Measurements from ENCODE around the gene LRRFIP1. TPM values are rescaled to one million over a fixed set of nuclear protein-coding genes. Genes with fewer than 3 reads are reported as not detected.

The LRRFIP1 gene
- total RNA-seq, 3 donors from 2014 or later (not counting 1 experiment from before 2014, with no cell fraction given) = 163 to 207 (median 188) TPM

DNA sequence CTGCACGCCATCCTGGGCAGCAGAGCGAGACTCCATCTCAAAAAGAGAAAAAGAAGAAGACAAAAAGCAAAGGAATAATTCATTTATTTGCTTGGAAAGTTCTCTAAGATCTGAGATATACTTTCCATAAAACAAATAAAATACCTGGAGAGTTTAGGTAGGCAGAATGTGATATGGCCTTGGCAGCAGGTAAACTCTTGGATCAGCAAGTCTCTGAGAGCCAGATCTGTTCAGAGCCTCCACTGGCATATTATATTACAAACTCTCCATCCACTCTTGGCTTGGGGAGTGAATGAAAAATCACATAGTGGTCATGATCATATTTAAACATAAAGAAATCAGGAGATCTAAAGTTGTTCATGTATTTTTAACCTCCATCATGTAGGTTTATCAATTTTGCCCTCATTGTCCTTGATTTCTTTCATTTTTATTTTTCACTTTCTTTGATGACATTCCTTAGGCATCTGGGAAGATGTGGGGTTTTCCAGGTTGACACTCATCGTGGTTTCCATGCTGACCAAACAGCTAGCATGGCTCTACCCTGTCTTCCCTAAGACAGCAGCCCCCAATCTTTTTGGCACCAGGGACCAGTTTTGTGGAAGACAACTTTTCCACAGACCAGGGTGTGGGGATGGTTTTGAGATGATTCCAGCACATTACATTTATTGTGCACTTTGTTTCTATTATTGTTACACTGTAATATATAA lies 10.2 kb downstream of the LRRFIP1 start:
- peaks cover 14 to 25% of the 10 kb centered on the region in 2 donors for H3K4me1 Mint-ChIP-seq
- Histone ChIP-seq H3K27me3 (ENCODE audit: control insufficient read depth, insufficient read depth, low read length) (no peaks in the 10 kb centered on the region), H3K36me3 (ENCODE audit: control insufficient read depth, insufficient read depth, low read length) (no peaks in the 10 kb centered on the region), H3K27ac (ENCODE audit: low read length) (no peak overlapping the region), H3K9me3 (ENCODE audit: control insufficient read depth, insufficient read depth, low read length) (peaks cover 3% of the 10 kb centered on the region), H3K4me3 (ENCODE audit: low read length) (no peak overlapping the region), H3K4me1 (ENCODE audit: control insufficient read depth, insufficient read depth, low read length) (peaks cover 11% of the 10 kb centered on the region)
- WGBS (ENCODE audit: insufficient coverage) = 79% methylated on average over 3 of the region's 3 CpGs
- DNase-seq = no peak
- H3K9me3 Mint-ChIP-seq = no peaks in the 10 kb centered on the region
- no peaks in the 10 kb centered on the region for H3K36me3 Mint-ChIP-seq
- no peak overlapping the region for H3K4me3 Mint-ChIP-seq
- peak overlapping the region; percentile 66 to 82 for H3K27ac Mint-ChIP-seq
- H3K27me3 Mint-ChIP-seq (ENCODE audit: low read depth in 2 of 2) = peaks cover 0 to 4% of the 10 kb centered on the region in 2 donors
- intact Hi-C loops (cut with micrococcal nuclease) = no loop called here
- no peak for TF ChIP-seq CTCF (IDR thresholded peaks at IDR 0.05)
- no peak for ATAC-seq

GRCh38 chr2:237638176-237638575 lies 10.8 kb downstream of the LRRFIP1 start:
- Mint-ChIP-seq H3K4me3 (no peak overlapping the region), H3K36me3 (no peaks in the 10 kb centered on the region), H3K27me3 (ENCODE audit: low read depth in 2 of 2) (peaks cover 0 to 2% of the 10 kb centered on the region in 2 donors), H3K4me1 (peaks cover 14 to 25% of the 10 kb centered on the region in 2 donors), H3K27ac (no peak overlapping the region), H3K9me3 (no peaks in the 10 kb centered on the region)
- Histone ChIP-seq H3K36me3 (ENCODE audit: control insufficient read depth, insufficient read depth, low read length) (no peaks in the 10 kb centered on the region), H3K4me3 (ENCODE audit: low read length) (no peak overlapping the region), H3K9me3 (ENCODE audit: control insufficient read depth, insufficient read depth, low read length) (peaks cover 3% of the 10 kb centered on the region), H3K27me3 (ENCODE audit: control insufficient read depth, insufficient read depth, low read length) (no peaks in the 10 kb centered on the region), H3K27ac (ENCODE audit: low read length) (no peak overlapping the region), H3K4me1 (ENCODE audit: control insufficient read depth, insufficient read depth, low read length) (peaks cover 11% of the 10 kb centered on the region)
- 93% methylated on average over 8 of the region's 8 CpGs for WGBS (ENCODE audit: insufficient coverage)
- DNase-seq (no peak), ATAC-seq (no peak)
- intact Hi-C loops (cut with micrococcal nuclease) = no loop called here
- TF ChIP-seq CTCF (IDR thresholded peaks at IDR 0.05) = no peak

- WGBS (ENCODE audit: insufficient coverage) = 73% methylated on average over 9 of the region's 11 CpGs
- H3K27ac Mint-ChIP-seq = no peak overlapping the region
- no peak for TF ChIP-seq CTCF (IDR thresholded peaks at IDR 0.05)
Observed at GRCh38 chr2:237639052-237639835, 11.9 kb downstream of the LRRFIP1 start.

More at GRCh38 chr2:237639052-237639835, 11.9 kb downstream of the LRRFIP1 start:
- Histone ChIP-seq H3K27ac (ENCODE audit: low read length) (no peak overlapping the region), H3K9me3 (ENCODE audit: control insufficient read depth, insufficient read depth, low read length) (peaks cover 3% of the 10 kb centered on the region), H3K4me1 (ENCODE audit: control insufficient read depth, insufficient read depth, low read length) (peaks cover 11% of the 10 kb centered on the region), H3K27me3 (ENCODE audit: control insufficient read depth, insufficient read depth, low read length) (no peaks in the 10 kb centered on the region), H3K36me3 (ENCODE audit: control insufficient read depth, insufficient read depth, low read length) (no peaks in the 10 kb centered on the region), H3K4me3 (ENCODE audit: low read length) (no peak overlapping the region)
- intact Hi-C loops (cut with micrococcal nuclease) = no loop called here
- DNase-seq (no peak), ATAC-seq (no peak)
- Mint-ChIP-seq H3K4me3 (no peak overlapping the region), H3K9me3 (no peaks in the 10 kb centered on the region), H3K36me3 (no peaks in the 10 kb centered on the region), H3K4me1 (peaks cover 14 to 25% of the 10 kb centered on the region in 2 donors), H3K27me3 (ENCODE audit: low read depth in 2 of 2) (peaks cover 0 to 2% of the 10 kb centered on the region in 2 donors)
